Neural progenitor cell (in vitro differentiated cells): ENCODE results near the gene KLHL36. TPM values are rescaled to one million over a fixed set of nuclear protein-coding genes. Genes with fewer than 3 reads are reported as not detected.
A peak's percentile ranks its signal among the peaks of the same experiment; 100 is the strongest.

Experiments
- DNase-seq: peaks from one replicate; pipeline ENCODE4 v3.0.0-alpha.2; 2016; ENCODE audit warnings: low spot score
- H2AFZ ChIP-seq: fragments of 200-600 bp; sonication (generic); replicated peaks from 2 replicates; pipeline ENCODE4 v1.6.1; 2016; ENCODE audit warnings: antibody characterized with exemption
- H3F3A ChIP-seq: fragments of 200-600 bp; sonication (generic); 2 replicates; pipeline ENCODE4 v1.6.1; 2016; ENCODE audit warnings: antibody characterized with exemption, low read depth
- H3K27ac ChIP-seq: fragments of 200-600 bp; sonication (generic); 2 replicates; pipeline ENCODE4 v1.5.1; 2016; ENCODE audit warnings: mild to moderate bottlenecking
- H3K27me3 ChIP-seq: fragments of 200-600 bp; sonication (generic); 2 replicates; pipeline ENCODE4 v1.6.1; 2016; ENCODE audit warnings: mild to moderate bottlenecking, moderate library complexity
- H3K36me3 ChIP-seq: fragments of 200-600 bp; sonication (generic); 2 replicates; pipeline ENCODE4 v1.5.1; 2016
- H3K4me1 ChIP-seq: fragments of 200-600 bp; sonication (generic); 2 replicates; pipeline ENCODE4 v1.6.1; 2016; ENCODE audit warnings: mixed run types
- H3K4me2 ChIP-seq: fragments of 200-600 bp; sonication (generic); 2 replicates; pipeline ENCODE4 v1.6.1; 2016
- H3K4me3 ChIP-seq: fragments of 200-600 bp; sonication (generic); 2 replicates; pipeline ENCODE4 v1.5.1; 2016
- H3K79me2 ChIP-seq: fragments of 200-600 bp; sonication (generic); 2 replicates; pipeline ENCODE4 v1.6.1; 2016; ENCODE audit warnings: low read depth
- H3K9ac ChIP-seq: fragments of 200-600 bp; sonication (generic); 2 replicates; pipeline ENCODE4 v1.6.1; 2016
- H3K9me3 ChIP-seq: fragments of 200-600 bp; sonication (generic); 2 replicates; pipeline ENCODE4 v1.5.1; 2016; ENCODE audit warnings: low read depth
- H4K20me1 ChIP-seq: fragments of 200-600 bp; sonication (generic); 2 replicates; pipeline ENCODE4 v1.6.1; 2016; ENCODE audit warnings: low read depth
- H3K27ac Mint-ChIP-seq: 3 replicates; pipeline ENCODE4 v1.8.0; 2021; ENCODE audit warnings: mixed read lengths
- H3K27me3 Mint-ChIP-seq: 2 replicates; pipeline ENCODE4 v1.8.0; 2022; ENCODE audit warnings: low read depth, mild to moderate bottlenecking, inconsistent platforms, moderate library complexity, mixed read lengths; ENCODE audit not compliant: insufficient read depth
- H3K36me3 Mint-ChIP-seq: 3 replicates; pipeline ENCODE4 v1.8.0; 2021; ENCODE audit warnings: mixed read lengths
- H3K4me1 Mint-ChIP-seq: 3 replicates; pipeline ENCODE4 v1.8.0; 2021; ENCODE audit warnings: mixed read lengths
- H3K4me3 Mint-ChIP-seq: 3 replicates; pipeline ENCODE4 v1.8.0; 2021; ENCODE audit warnings: mild to moderate bottlenecking, moderate library complexity, mixed read lengths
- H3K9me3 Mint-ChIP-seq: 3 replicates; pipeline ENCODE4 v1.8.0; 2020; ENCODE audit warnings: mixed read lengths
- EZH2 ChIP-seq: fragments of 200-600 bp; sonication (generic); IDR thresholded peaks from 2 replicates; pipeline ENCODE4 v1.6.1; 2017; ENCODE audit warnings: antibody characterized with exemption, mild to moderate bottlenecking, moderate library complexity
- EZH2phosphoT487 ChIP-seq: fragments of 200-600 bp; sonication (generic); IDR thresholded peaks from 2 replicates; pipeline ENCODE4 v1.6.1; 2017; ENCODE audit warnings: antibody characterized with exemption
- total RNA-seq: library from RNA; depleted of rRNA; stranded (reverse); fragments of >200 nt; gene quantifications from 2 replicates; pipeline ENCODE4 v1.2.3, GENCODE V29; 2015; ENCODE audit warnings: low replicate concordance
- TF ChIP-seq, protein P1 (sequence below): fragments of 200-600 bp; sonication (generic); IDR thresholded peaks from 2 replicates; pipeline ENCODE4 v1.5.1; 2017; ENCODE audit warnings: antibody characterized with exemption, mild to moderate bottlenecking

The KLHL36 gene
- total RNA-seq, 1 donor from 2014 or later: 15.9 TPM

DNA sequence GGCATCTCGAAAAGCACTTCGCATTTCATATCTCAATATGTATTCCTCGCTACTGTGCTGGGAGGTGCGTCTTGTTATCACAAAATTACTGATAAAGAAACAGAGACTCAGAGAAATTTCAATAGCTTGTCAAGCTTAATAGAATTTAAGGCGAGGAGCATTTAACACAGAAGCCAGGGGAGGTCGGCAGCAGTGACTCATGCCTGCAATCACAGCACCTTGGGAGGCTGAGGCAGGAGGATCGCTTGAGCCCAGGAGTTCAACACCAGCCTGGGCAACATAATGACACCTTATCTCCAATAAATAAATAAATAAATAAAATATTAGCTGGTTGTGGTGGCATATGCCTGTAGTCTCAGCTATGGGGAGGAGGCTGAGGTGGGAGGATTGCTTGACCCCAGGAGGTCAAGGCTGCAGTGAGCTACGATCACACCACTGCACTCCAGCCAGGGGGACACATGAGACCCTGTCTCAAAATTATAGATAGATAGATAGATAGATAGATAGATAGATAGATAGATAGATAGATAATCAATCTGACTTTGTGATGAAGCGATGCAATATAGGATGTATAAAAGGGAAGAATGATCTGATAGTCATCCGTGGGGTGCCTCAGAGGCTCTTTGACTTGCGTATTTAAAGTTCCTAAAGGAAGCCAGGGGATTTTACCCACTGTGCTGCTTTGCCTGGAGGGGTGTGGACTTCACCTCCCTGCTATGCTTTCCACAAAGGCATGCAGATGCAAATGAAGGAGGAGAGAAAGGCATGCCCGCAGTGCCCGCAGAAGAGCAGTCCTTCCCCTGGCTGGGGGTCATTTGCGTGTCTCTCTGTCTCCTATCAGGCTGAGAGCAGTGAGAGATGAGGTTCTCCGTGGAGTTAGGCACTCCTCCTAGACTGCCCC is 35.6 kb downstream of the KLHL36 start:
- Mint-ChIP-seq H3K27ac (no peak overlapping the region), H3K36me3 (no peaks in the 10 kb centered on the region), H3K9me3 (peaks cover 12% of the 10 kb centered on the region), H3K4me1 (peaks cover 29% of the 10 kb centered on the region), H3K27me3 (peaks cover 2% of the 10 kb centered on the region), H3K4me3 (no peak overlapping the region)
- H4K20me1 ChIP-seq: peaks cover 6% of the 10 kb centered on the region
- DNase-seq: peak; percentile 63
- peaks cover 77% of the 10 kb centered on the region for H3K27me3 ChIP-seq
- H3F3A ChIP-seq: no peaks in the 10 kb centered on the region
- no peak overlapping the region for H3K9ac ChIP-seq
- TF ChIP-seq EZH2phosphoT487: no peak
- TF ChIP-seq, protein P1, sequence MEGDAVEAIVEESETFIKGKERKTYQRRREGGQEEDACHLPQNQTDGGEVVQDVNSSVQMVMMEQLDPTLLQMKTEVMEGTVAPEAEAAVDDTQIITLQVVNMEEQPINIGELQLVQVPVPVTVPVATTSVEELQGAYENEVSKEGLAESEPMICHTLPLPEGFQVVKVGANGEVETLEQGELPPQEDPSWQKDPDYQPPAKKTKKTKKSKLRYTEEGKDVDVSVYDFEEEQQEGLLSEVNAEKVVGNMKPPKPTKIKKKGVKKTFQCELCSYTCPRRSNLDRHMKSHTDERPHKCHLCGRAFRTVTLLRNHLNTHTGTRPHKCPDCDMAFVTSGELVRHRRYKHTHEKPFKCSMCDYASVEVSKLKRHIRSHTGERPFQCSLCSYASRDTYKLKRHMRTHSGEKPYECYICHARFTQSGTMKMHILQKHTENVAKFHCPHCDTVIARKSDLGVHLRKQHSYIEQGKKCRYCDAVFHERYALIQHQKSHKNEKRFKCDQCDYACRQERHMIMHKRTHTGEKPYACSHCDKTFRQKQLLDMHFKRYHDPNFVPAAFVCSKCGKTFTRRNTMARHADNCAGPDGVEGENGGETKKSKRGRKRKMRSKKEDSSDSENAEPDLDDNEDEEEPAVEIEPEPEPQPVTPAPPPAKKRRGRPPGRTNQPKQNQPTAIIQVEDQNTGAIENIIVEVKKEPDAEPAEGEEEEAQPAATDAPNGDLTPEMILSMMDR: no peak
- peak; percentile 25 for TF ChIP-seq EZH2
- H3K4me1 ChIP-seq: peaks cover 6% of the 10 kb centered on the region
- no peak overlapping the region for H3K27ac ChIP-seq
- H3K36me3 ChIP-seq: no peaks in the 10 kb centered on the region
- H3K4me2 ChIP-seq: peak overlapping the region; percentile 61
- H3K9me3 ChIP-seq: no peaks in the 10 kb centered on the region
- H2AFZ ChIP-seq: no peak overlapping the region
- H3K79me2 ChIP-seq: no peaks in the 10 kb centered on the region
- H3K4me3 ChIP-seq: no peak overlapping the region

DNA sequence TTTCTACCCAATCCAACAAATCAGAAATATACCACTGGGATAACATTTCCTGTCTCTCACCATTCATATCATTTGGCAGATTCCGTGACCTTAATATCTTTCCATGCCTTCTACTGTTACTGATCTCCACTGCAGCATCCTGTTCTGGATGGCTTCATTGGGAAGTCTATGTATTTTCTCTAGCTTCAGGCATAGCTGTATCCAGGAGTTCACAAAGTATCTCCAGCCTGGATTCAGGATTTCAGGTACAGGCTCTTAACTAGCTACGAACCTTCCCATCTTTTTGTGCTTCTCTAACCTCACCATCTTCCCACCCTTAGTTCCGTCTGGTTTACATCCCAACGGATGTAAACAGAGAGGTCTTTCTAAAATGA is 36.3 kb downstream of the KLHL36 start:
- Histone ChIP-seq H3K27ac (no peak overlapping the region), H3K4me2 (peak overlapping the region; percentile 61), H3K4me3 (no peak overlapping the region), H3K79me2 (no peaks in the 10 kb centered on the region), H2AFZ (no peak overlapping the region), H3F3A (no peaks in the 10 kb centered on the region), H3K27me3 (peaks cover 76% of the 10 kb centered on the region), H3K9me3 (no peaks in the 10 kb centered on the region), H3K4me1 (peaks cover 6% of the 10 kb centered on the region), H3K36me3 (no peaks in the 10 kb centered on the region), H4K20me1 (peaks cover 6% of the 10 kb centered on the region), H3K9ac (no peak overlapping the region)
- Mint-ChIP-seq H3K27ac (no peak overlapping the region), H3K4me3 (no peak overlapping the region), H3K36me3 (no peaks in the 10 kb centered on the region), H3K27me3 (peaks cover 2% of the 10 kb centered on the region), H3K4me1 (peaks cover 31% of the 10 kb centered on the region), H3K9me3 (peaks cover 14% of the 10 kb centered on the region)
- TF ChIP-seq EZH2phosphoT487 (no peak), EZH2 (no peak)
- TF ChIP-seq, protein P1: no peak
- DNase-seq: no peak

DNA sequence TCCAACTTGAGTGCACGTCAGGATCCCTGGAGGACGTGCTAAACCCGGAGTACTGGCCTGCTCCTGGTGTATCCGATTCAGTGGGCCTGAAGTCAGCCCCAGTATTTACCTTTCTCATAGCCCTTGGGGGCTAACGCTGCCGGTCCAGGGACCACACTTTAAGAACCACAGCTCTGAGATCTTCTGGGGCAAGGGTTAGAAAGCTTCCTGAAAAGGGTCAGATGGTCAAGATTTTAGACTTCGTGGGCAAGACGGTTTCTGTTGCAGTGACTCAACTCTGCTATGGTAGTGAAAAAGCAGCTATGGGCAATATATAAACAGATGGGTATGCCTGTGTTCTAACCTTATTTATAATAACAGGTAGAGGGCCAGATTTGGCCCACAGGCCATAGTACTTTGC is 36.9 kb downstream of the KLHL36 start:
- Mint-ChIP-seq H3K9me3 (peaks cover 17% of the 10 kb centered on the region), H3K4me3 (no peak overlapping the region), H3K27ac (no peak overlapping the region), H3K27me3 (peaks cover 2% of the 10 kb centered on the region), H3K36me3 (no peaks in the 10 kb centered on the region), H3K4me1 (peaks cover 31% of the 10 kb centered on the region)
- Histone ChIP-seq H3K27ac (no peak overlapping the region), H3K79me2 (no peaks in the 10 kb centered on the region), H3K4me3 (no peak overlapping the region), H4K20me1 (peaks cover 6% of the 10 kb centered on the region), H3K4me1 (peaks cover 6% of the 10 kb centered on the region), H3K9me3 (no peaks in the 10 kb centered on the region), H3F3A (no peaks in the 10 kb centered on the region), H3K4me2 (no peak overlapping the region), H3K36me3 (no peaks in the 10 kb centered on the region), H2AFZ (no peak overlapping the region), H3K9ac (no peak overlapping the region), H3K27me3 (peaks cover 70% of the 10 kb centered on the region)
- DNase-seq: no peak
- TF ChIP-seq EZH2phosphoT487 (no peak), EZH2 (no peak)
- TF ChIP-seq, protein P1: no peak
